Neural cell (in vitro differentiated cells): ENCODE data around the gene TBC1D24. TPM values are rescaled to one million over a fixed set of nuclear protein-coding genes. Genes with fewer than 3 reads are reported as not detected.

Source experiments
- H2AFZ ChIP-seq: fragments of 200-600, 300-800 bp; sonication (generic), shearing (Covaris generic); 2 replicates; pipeline ENCODE4 v1.6.0; 2014; ENCODE audit warnings: low read depth, mild to moderate bottlenecking, antibody characterized with exemption, low read length, moderate library complexity
- H3F3A ChIP-seq: fragments of 200-600 bp; shearing (Covaris generic); 2 replicates; pipeline ENCODE4 v1.6.1; 2016; ENCODE audit warnings: mild to moderate bottlenecking, moderate library complexity, mixed read lengths, antibody characterized with exemption, low read length; ENCODE audit not compliant: insufficient read depth, poor library complexity, severe bottlenecking
- H3K27ac ChIP-seq: fragments of 200-600, 300-800 bp; sonication (generic), shearing (Covaris generic); 2 replicates; pipeline ENCODE4 v1.5.1; 2014; ENCODE audit warnings: mild to moderate bottlenecking, low read length, moderate library complexity
- H3K27me3 ChIP-seq: fragments of 300-800, 200-600 bp; sonication (generic), shearing (Covaris generic); 2 replicates; pipeline ENCODE4 v1.6.0; 2014; ENCODE audit warnings: mild to moderate bottlenecking, low read depth, low read length, moderate library complexity; ENCODE audit not compliant: insufficient read depth
- H3K36me3 ChIP-seq: fragments of 300-800, 200-600 bp; sonication (generic), shearing (Covaris generic); 2 replicates; pipeline ENCODE4 v1.5.1; 2014; ENCODE audit warnings: mild to moderate bottlenecking, antibody characterized with exemption, low read length, moderate library complexity; ENCODE audit not compliant: insufficient read depth
- H3K4me2 ChIP-seq: fragments of 300-800, 200-600 bp; sonication (generic), shearing (Covaris generic); 2 replicates; pipeline ENCODE4 v1.6.0; 2014; ENCODE audit warnings: mild to moderate bottlenecking, low read length
- H3K4me3 ChIP-seq: fragments of 300-800, 200-600 bp; sonication (generic), shearing (Covaris generic); 2 replicates; pipeline ENCODE4 v1.5.1; 2014; ENCODE audit warnings: mild to moderate bottlenecking, low read length, moderate library complexity
- H3K79me2 ChIP-seq: fragments of 200-600 bp; shearing (Covaris generic); replicated peaks from 2 replicates; pipeline ENCODE4 v1.6.0; 2014; ENCODE audit warnings: mild to moderate bottlenecking, low read length, moderate library complexity; ENCODE audit not compliant: insufficient read depth
- H3K9ac ChIP-seq: fragments of 300-800, 200-600 bp; sonication (generic), shearing (Covaris generic); 2 replicates; pipeline ENCODE4 v1.6.1; 2016; ENCODE audit warnings: mild to moderate bottlenecking, low read length, mixed read lengths
- H3K9me2 ChIP-seq: fragments of 200-600 bp; shearing (Covaris generic); 2 replicates; pipeline ENCODE4 v1.6.1; 2016; ENCODE audit warnings: mild to moderate bottlenecking, low read length, mixed read lengths; ENCODE audit not compliant: insufficient read depth
- H3K9me3 ChIP-seq: fragments of 200-600, 300-800 bp; sonication (generic), shearing (Covaris generic); 2 replicates; pipeline ENCODE4 v1.6.1; 2016; ENCODE audit warnings: mild to moderate bottlenecking, mixed run types, low read length, moderate library complexity, mixed read lengths
- H4K20me1 ChIP-seq: fragments of 200-600 bp; shearing (Covaris generic); 2 replicates; pipeline ENCODE4 v1.6.1; 2016; ENCODE audit warnings: mild to moderate bottlenecking, mixed run types; ENCODE audit not compliant: insufficient read depth
- EP300 ChIP-seq: fragments of 450-650 bp; conservative IDR thresholded peaks from 2 replicates; pipeline ENCODE4 v1.6.1; 2014; ENCODE audit warnings: antibody characterized with exemption, mild to moderate bottlenecking, moderate library complexity; ENCODE audit not compliant: poor library complexity, severe bottlenecking
- EZH2 ChIP-seq: fragments of 200-600, 300-800 bp; shearing (Covaris generic), sonication (generic); IDR thresholded peaks from 2 replicates; pipeline ENCODE4 v1.6.1; 2014; ENCODE audit warnings: antibody characterized with exemption, low read length, borderline replicate concordance, mild to moderate bottlenecking; ENCODE audit not compliant: insufficient read depth, poor library complexity, severe bottlenecking
- MXI1 ChIP-seq: fragments of 450-650 bp; conservative IDR thresholded peaks from 2 replicates; pipeline ENCODE4 v1.6.1; 2014; ENCODE audit warnings: antibody characterized with exemption, mild to moderate bottlenecking; ENCODE audit not compliant: poor library complexity, severe bottlenecking
- POLR2AphosphoS5 ChIP-seq: IDR thresholded peaks from 2 replicates; pipeline ENCODE4 v1.6.1; 2012
- RAD21 ChIP-seq: fragments of 450-650 bp; conservative IDR thresholded peaks from 2 replicates; pipeline ENCODE4 v1.6.1; 2014; ENCODE audit warnings: antibody characterized with exemption, mild to moderate bottlenecking, moderate library complexity
- SMC3 ChIP-seq: fragments of 450-650 bp; conservative IDR thresholded peaks from 2 replicates; pipeline ENCODE4 v1.6.1; 2014; ENCODE audit warnings: antibody characterized with exemption, mild to moderate bottlenecking, moderate library complexity; ENCODE audit not compliant: poor library complexity
- TAF1 ChIP-seq: IDR thresholded peaks from 2 replicates; pipeline ENCODE4 v1.6.1; 2012; ENCODE audit warnings: low read depth
- polyA plus RNA-seq: library from polyadenylated mRNA; depleted of rRNA; stranded (reverse); fragments of >200 nt; gene quantifications from 2 replicates; pipeline ENCODE4 v1.2.3, GENCODE V29; 2014
- TF ChIP-seq, protein P1 (sequence below): fragments of 450-650 bp; IDR thresholded peaks from 2 replicates; pipeline ENCODE4 v1.5.1; 2014; ENCODE audit warnings: antibody characterized with exemption, mild to moderate bottlenecking, moderate library complexity; ENCODE audit not compliant: poor library complexity, severe bottlenecking
- TF ChIP-seq, protein P2 (sequence below): IDR thresholded peaks from 2 replicates; pipeline ENCODE4 v1.6.1; 2012; ENCODE audit warnings: borderline replicate concordance

The TBC1D24 gene
- polyA plus RNA-seq, 1 donor from 2014 or later, result 27.1 TPM

DNA sequence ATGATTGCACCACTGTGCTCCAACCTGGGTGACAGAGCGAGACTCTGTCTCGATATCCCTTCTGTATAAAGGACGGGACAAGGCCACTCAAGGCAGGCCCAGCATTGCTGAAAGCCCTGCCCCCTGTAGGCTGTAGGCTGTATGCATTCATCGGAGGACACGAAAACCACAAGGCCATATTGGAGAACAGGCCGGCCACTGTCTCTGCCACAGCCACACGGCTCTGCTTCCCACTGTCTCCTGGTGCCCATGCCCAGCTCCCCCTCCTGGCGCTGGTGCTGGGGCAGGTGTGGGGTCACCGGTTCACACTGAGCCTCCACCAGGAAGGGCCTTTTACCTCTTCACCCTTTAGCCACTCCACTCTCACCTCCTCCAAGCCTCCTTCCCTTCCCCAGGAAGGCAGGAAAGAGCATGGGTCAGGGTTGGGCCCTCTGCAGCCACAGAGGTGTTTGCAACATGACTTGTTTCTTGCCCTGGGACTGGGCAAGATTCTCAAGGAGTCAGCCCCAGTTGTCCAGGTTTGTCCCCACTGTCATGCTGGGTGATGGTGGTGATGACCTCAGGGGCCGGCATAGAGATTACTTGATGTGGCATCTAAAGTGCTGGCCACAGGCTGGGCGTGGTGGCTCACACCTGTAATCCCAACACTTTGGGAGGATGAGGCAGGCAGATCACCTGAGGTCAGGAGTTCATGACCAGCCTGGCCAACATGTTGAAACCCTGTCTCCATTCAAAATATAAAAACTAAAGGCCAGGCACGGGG is 9.1 kb upstream of the TBC1D24 start (continued):
- TF ChIP-seq, protein P1, sequence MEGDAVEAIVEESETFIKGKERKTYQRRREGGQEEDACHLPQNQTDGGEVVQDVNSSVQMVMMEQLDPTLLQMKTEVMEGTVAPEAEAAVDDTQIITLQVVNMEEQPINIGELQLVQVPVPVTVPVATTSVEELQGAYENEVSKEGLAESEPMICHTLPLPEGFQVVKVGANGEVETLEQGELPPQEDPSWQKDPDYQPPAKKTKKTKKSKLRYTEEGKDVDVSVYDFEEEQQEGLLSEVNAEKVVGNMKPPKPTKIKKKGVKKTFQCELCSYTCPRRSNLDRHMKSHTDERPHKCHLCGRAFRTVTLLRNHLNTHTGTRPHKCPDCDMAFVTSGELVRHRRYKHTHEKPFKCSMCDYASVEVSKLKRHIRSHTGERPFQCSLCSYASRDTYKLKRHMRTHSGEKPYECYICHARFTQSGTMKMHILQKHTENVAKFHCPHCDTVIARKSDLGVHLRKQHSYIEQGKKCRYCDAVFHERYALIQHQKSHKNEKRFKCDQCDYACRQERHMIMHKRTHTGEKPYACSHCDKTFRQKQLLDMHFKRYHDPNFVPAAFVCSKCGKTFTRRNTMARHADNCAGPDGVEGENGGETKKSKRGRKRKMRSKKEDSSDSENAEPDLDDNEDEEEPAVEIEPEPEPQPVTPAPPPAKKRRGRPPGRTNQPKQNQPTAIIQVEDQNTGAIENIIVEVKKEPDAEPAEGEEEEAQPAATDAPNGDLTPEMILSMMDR, result no peak

- Histone ChIP-seq H3K9ac (no peak overlapping the region), H3F3A (no peaks in the 10 kb centered on the region)
Measured at GRCh38 chr16:2466667-2467527, 8.0 kb upstream of the TBC1D24 start.

More at GRCh38 chr16:2466667-2467527, 8.0 kb upstream of the TBC1D24 start:
- TF ChIP-seq, protein P2, sequence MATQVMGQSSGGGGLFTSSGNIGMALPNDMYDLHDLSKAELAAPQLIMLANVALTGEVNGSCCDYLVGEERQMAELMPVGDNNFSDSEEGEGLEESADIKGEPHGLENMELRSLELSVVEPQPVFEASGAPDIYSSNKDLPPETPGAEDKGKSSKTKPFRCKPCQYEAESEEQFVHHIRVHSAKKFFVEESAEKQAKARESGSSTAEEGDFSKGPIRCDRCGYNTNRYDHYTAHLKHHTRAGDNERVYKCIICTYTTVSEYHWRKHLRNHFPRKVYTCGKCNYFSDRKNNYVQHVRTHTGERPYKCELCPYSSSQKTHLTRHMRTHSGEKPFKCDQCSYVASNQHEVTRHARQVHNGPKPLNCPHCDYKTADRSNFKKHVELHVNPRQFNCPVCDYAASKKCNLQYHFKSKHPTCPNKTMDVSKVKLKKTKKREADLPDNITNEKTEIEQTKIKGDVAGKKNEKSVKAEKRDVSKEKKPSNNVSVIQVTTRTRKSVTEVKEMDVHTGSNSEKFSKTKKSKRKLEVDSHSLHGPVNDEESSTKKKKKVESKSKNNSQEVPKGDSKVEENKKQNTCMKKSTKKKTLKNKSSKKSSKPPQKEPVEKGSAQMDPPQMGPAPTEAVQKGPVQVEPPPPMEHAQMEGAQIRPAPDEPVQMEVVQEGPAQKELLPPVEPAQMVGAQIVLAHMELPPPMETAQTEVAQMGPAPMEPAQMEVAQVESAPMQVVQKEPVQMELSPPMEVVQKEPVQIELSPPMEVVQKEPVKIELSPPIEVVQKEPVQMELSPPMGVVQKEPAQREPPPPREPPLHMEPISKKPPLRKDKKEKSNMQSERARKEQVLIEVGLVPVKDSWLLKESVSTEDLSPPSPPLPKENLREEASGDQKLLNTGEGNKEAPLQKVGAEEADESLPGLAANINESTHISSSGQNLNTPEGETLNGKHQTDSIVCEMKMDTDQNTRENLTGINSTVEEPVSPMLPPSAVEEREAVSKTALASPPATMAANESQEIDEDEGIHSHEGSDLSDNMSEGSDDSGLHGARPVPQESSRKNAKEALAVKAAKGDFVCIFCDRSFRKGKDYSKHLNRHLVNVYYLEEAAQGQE, result no peak
- no peak for TF ChIP-seq SMC3
- no peak for TF ChIP-seq RAD21
- TF ChIP-seq, protein P1, result no peak
- TF ChIP-seq EZH2, result no peak
- TF ChIP-seq POLR2AphosphoS5, result no peak
- no peak for TF ChIP-seq TAF1
- TF ChIP-seq EP300, result no peak
- TF ChIP-seq MXI1, result no peak
- H4K20me1 ChIP-seq, result no peaks in the 10 kb centered on the region
- H3K9me2 ChIP-seq, result no peaks in the 10 kb centered on the region
- H3K4me2 ChIP-seq, result no peak overlapping the region
- no peak overlapping the region for H3K27ac ChIP-seq
- no peaks in the 10 kb centered on the region for H3K9me3 ChIP-seq
- H3K27me3 ChIP-seq, result peaks cover 6% of the 10 kb centered on the region
- no peak overlapping the region for H3K4me3 ChIP-seq
- no peak overlapping the region for H2AFZ ChIP-seq
- H3K79me2 ChIP-seq, result no peaks in the 10 kb centered on the region
- H3K36me3 ChIP-seq, result no peaks in the 10 kb centered on the region
